ENCODE measurements around the gene CRADD.

The CRADD gene

DNA sequence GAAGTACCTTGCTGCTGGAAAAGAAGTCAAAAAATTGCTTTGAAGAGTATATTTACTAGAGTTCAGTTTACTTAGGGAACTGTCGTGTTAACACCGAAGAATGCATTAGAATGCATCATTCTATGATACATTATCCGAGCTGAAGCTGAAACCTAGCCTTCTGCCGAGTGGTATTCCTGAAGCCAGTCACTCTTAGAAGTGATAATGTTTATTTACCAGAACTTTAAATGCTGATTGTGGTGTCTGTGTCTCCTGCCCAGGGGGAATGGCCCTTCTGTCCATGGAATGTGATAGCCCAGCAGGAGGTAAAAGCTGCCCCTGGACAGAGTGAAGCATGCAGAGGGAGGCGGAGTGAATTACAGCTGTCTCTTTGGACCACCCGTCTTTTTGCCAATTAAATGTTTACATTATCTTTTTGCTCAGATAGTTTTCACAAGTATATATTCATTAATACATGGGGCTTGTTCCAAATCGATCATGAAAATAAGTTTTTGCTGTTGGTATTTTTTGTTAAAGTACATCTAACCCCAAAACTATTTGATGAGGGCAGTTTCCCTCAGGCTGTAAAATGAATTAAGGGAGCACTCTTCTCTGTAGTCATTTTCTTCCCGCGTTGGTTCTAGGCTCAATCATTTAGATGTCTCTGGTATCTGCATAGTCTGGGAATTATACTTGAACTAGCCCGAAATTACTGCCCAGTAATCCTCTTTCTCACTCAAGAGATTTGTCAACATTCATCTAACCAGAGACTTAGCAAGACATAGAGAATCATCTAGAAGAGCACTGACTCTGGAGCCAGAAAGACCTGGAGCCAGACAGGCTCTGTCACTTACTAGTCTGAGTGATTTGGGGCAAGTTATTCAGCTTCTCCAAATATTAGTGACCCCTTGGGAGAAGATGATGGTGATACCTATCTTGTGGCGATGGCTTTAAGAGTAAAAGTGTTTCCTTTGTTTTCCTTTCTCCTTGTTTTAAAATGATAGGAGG, 147.6 kb downstream of the CRADD start:
- no peak overlapping the region for H3K27ac ChIP-seq (ENCODE audit: low read depth, low read length)
- H3K4me3 ChIP-seq (ENCODE audit: low read length) = no peak overlapping the region
- H3K4me1 ChIP-seq (ENCODE audit: control insufficient read depth, insufficient read depth, low read length) = peaks cover 33% of the 10 kb centered on the region
- no peaks in the 10 kb centered on the region for H3K36me3 ChIP-seq (ENCODE audit: control insufficient read depth, insufficient read depth, low read length)
- no peak overlapping the region for H3K9ac ChIP-seq (ENCODE audit: low read length)
- H3K27me3 ChIP-seq (ENCODE audit: control insufficient read depth, insufficient read depth, low read length) = no peaks in the 10 kb centered on the region

DNA sequence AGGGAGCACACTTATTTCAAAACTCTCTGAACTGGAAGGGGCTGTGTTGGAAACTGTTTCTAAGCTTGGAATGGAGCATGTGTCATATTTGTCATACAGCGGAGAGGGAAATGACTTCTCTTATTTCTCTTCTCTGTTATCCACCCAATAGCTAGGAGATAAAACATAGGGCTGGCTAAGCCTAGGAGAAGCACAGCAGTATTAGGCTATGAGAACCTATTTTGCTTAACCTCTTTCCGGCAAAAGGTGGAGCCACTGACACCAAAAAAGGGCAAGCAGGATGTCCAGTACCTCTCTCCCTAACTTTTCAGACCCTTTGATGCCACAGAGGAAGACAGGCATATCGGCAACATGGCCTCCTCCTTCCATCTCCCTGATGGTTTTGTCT, 148.3 kb downstream of the CRADD start:
- H3K9ac ChIP-seq (ENCODE audit: low read length) = no peak overlapping the region
- peak overlapping the region; percentile 78 for H3K27ac ChIP-seq (ENCODE audit: low read depth, low read length)
- H3K4me3 ChIP-seq (ENCODE audit: low read length) = no peak overlapping the region
- H3K36me3 ChIP-seq (ENCODE audit: control insufficient read depth, insufficient read depth, low read length) = no peaks in the 10 kb centered on the region
- H3K27me3 ChIP-seq (ENCODE audit: control insufficient read depth, insufficient read depth, low read length) = no peaks in the 10 kb centered on the region
- peaks cover 31% of the 10 kb centered on the region for H3K4me1 ChIP-seq (ENCODE audit: control insufficient read depth, insufficient read depth, low read length)

DNA sequence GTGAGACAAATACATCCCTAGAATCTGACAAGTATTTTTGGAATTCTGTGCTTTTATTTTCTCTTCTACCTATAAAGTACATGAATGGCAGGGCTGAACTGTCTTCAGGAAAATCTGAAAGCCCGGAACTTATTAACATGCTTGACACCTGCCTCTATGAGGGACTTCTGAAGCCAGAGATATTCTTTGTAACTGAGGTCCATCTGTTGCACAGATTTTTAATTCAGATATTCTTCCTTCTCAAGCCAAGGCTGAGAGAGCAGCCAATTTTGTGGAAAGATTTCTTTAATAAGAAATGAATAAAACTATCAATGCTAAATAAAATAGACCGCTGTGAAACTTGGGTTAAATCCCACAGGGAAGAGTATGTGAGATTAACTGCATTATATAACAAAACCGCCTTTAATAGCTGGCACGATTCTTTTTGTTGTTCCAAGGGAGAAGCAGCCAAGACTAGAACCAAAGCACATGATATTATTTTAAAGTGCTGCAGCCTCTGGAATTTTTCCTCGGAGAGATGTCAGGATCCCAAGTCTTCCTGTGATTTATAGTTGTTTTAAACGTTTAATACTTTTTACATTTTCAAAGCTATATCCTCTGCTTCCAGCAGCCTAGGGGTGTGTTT, 148.9 kb downstream of the CRADD start:
- Histone ChIP-seq H3K27ac (ENCODE audit: low read depth, low read length) (peak overlapping the region; percentile 78), H3K4me1 (ENCODE audit: control insufficient read depth, insufficient read depth, low read length) (peaks cover 31% of the 10 kb centered on the region), H3K4me3 (ENCODE audit: low read length) (no peak overlapping the region), H3K9ac (ENCODE audit: low read length) (no peak overlapping the region), H3K36me3 (ENCODE audit: control insufficient read depth, insufficient read depth, low read length) (no peaks in the 10 kb centered on the region), H3K27me3 (ENCODE audit: control insufficient read depth, insufficient read depth, low read length) (no peaks in the 10 kb centered on the region)

DNA sequence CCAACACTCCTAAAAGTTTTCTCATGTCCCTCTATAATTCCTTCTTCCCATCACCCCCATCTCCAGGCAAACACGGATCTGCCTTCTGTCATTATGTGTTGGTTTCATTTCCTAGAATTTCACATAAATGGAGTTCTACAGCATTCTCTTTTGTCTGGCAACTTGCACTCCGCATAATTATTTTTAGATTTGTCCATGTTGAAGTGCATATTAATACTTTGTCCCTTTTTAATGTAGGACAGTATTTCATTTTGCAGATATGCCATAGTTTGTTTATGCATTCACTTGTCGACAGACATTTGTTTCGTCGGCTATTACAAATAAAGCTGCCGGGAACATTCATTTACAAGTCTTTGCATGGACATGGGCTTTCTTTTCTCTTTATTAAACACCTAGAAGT, 150.0 kb downstream of the CRADD start:
- no peaks in the 10 kb centered on the region for H3K27me3 ChIP-seq (ENCODE audit: control insufficient read depth, insufficient read depth, low read length)
- peak overlapping the region; percentile 78 for H3K27ac ChIP-seq (ENCODE audit: low read depth, low read length)
- H3K4me1 ChIP-seq (ENCODE audit: control insufficient read depth, insufficient read depth, low read length) = peaks cover 31% of the 10 kb centered on the region
- no peaks in the 10 kb centered on the region for H3K36me3 ChIP-seq (ENCODE audit: control insufficient read depth, insufficient read depth, low read length)
- no peak overlapping the region for H3K4me3 ChIP-seq (ENCODE audit: low read length)
- H3K9ac ChIP-seq (ENCODE audit: low read length) = no peak overlapping the region

DNA sequence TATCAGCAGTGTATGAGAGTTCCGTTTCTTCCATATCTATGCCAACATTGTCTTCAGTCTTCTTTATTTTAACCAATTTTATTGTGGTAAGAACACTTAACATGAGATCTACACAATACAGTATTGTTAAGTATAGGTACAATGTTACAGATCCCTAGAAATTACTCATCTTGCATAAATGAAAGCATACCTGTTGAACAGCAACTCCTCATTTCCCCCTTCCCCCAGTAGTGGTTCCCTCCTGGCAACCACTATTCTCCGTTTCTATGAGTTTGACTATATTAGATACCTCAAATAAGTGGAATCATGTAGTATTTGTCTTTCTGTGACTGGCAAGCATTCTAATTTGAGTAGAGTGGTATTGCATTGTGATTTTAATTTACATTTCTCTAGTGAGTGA, 150.5 kb downstream of the CRADD start:
- Histone ChIP-seq H3K27ac (ENCODE audit: low read depth, low read length) (no peak overlapping the region), H3K9ac (ENCODE audit: low read length) (no peak overlapping the region), H3K27me3 (ENCODE audit: control insufficient read depth, insufficient read depth, low read length) (no peaks in the 10 kb centered on the region), H3K4me3 (ENCODE audit: low read length) (no peak overlapping the region), H3K36me3 (ENCODE audit: control insufficient read depth, insufficient read depth, low read length) (no peaks in the 10 kb centered on the region), H3K4me1 (ENCODE audit: control insufficient read depth, insufficient read depth, low read length) (peaks cover 31% of the 10 kb centered on the region)

DNA sequence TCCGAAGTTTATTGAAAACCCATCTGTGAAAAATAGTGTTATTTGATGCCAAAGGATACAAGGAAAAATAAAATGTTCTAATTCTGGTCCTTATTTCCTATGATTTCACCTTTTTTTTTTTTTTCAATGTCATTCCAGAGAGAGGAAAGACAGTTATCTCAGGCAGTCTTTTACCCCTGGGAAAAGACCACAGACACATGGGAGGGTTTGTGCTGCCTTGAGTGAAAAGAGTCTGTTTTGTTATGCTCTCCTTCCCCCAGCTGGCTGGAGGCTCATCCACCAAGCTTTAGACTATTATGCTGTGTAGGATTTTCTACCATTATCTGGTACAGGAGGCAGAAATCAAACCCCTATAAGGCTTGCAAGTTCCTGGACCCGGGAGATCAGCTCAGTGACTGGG, 151.8 kb downstream of the CRADD start:
- Histone ChIP-seq H3K27me3 (ENCODE audit: control insufficient read depth, insufficient read depth, low read length) (no peaks in the 10 kb centered on the region), H3K27ac (ENCODE audit: low read depth, low read length) (no peak overlapping the region), H3K36me3 (ENCODE audit: control insufficient read depth, insufficient read depth, low read length) (no peaks in the 10 kb centered on the region)

DNA sequence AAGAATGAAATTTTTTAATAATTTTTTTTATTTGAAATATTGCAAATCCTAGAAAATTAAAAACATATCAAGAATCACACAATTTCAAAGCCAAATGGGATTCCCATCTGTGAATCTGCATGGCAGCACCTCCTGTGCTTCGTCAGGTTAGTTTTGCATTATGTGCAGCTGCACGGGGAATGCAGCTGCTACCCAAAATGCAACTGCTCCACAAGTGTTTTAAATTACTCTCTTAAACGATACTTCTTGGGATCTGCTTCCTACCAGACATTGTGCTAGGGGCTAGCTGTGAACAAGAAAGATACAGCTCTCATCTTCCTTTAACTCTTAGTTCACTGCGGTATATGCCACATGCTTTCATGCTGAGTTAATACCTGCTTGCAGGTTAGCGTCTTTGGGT, 154.2 kb downstream of the CRADD start:
- Histone ChIP-seq H3K4me1 (ENCODE audit: control insufficient read depth, insufficient read depth, low read length) (peaks cover 9% of the 10 kb centered on the region), H3K27me3 (ENCODE audit: control insufficient read depth, insufficient read depth, low read length) (no peaks in the 10 kb centered on the region), H3K27ac (ENCODE audit: low read depth, low read length) (no peak overlapping the region), H3K36me3 (ENCODE audit: control insufficient read depth, insufficient read depth, low read length) (no peaks in the 10 kb centered on the region), H3K9ac (ENCODE audit: low read length) (no peak overlapping the region), H3K4me3 (ENCODE audit: low read length) (no peak overlapping the region)

More for the DNA sequence above, 151.8 kb downstream of the CRADD start:
- Histone ChIP-seq H3K4me1 (ENCODE audit: control insufficient read depth, insufficient read depth, low read length) (peaks cover 25% of the 10 kb centered on the region), H3K9ac (ENCODE audit: low read length) (no peak overlapping the region), H3K4me3 (ENCODE audit: low read length) (no peak overlapping the region)

DNA sequence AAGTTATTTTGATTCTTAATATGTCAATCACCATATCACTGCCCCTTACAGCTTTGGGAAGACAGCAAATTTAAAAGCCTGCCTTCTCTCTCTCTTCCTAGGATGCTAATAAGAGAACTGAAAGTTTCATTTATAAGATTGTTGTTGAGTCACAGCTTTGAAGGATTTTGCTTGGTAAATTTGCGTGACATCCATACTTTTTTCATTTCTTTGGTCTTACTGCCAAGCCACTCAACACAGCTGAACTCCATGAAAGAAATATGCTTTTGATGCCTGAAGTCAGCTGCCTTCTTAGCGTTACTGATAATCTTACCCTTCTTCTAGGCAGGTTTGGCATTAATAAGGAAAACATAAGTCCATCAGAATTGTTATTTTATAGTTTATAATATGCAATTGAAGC, 155.0 kb downstream of the CRADD start:
- no peak overlapping the region for H3K27ac ChIP-seq (ENCODE audit: low read depth, low read length)
- H3K4me1 ChIP-seq (ENCODE audit: control insufficient read depth, insufficient read depth, low read length) = peaks cover under 1% of the 10 kb centered on the region
- H3K36me3 ChIP-seq (ENCODE audit: control insufficient read depth, insufficient read depth, low read length) = no peaks in the 10 kb centered on the region

DNA sequence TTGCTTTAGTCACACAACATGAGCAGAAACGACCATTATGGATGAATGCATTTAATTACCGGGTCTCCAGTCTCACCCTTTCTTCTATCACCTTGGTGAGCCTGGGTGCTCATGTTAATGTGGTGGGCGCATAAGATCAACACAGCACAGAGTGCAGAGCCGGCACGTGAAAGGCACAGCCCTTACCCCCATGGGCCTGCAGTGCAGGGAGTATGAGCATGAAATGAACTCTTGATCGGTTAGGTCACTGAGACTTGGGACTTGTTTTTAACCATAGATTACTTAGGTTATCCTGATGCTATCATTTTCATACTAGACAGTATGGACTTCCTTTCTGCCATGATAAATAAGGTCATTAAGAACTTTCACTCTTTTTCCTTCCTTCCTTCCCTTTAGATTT, 156.8 kb downstream of the CRADD start:
- no peaks in the 10 kb centered on the region for H3K27me3 ChIP-seq (ENCODE audit: control insufficient read depth, insufficient read depth, low read length)
- H3K4me1 ChIP-seq (ENCODE audit: control insufficient read depth, insufficient read depth, low read length) = no peaks in the 10 kb centered on the region
- H3K9ac ChIP-seq (ENCODE audit: low read length) = no peak overlapping the region

More for the DNA sequence above, 155.0 kb downstream of the CRADD start:
- Histone ChIP-seq H3K27me3 (ENCODE audit: control insufficient read depth, insufficient read depth, low read length) (no peaks in the 10 kb centered on the region), H3K4me3 (ENCODE audit: low read length) (no peak overlapping the region), H3K9ac (ENCODE audit: low read length) (no peak overlapping the region)

DNA sequence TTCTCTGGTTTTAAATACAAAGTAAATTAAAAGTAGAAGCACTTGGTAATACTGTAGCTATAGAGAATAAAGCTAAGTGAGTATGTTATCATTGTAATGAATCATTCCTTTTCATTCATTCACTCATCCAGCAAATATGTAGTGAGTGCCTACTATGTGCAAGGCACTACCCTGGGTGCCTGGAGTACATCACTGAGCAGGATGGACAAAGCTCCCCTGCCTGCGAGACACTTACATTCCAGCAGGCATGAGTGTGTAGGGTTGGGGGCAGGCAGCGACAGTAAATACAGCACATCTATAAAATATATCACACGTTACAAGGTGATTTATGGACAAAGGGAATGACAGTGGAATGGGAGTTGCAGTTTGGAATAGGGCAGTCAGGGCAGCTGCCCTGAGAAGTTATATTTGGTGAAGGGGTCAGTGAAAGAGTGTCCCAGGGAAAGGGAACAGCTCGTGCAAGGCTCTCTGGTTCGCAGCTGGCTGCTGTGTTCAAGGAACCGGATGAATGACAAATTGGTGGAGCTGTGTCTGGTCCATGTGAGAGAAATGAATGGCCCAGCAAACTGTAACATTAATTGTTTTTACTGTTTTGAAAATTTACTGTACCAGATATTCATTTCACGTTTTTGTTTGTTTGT, 159.6 kb downstream of the CRADD start:
- H3K4me3 ChIP-seq (ENCODE audit: low read length) = no peak overlapping the region
- no peaks in the 10 kb centered on the region for H3K27me3 ChIP-seq (ENCODE audit: control insufficient read depth, insufficient read depth, low read length)
- no peak overlapping the region for H3K27ac ChIP-seq (ENCODE audit: low read depth, low read length)
- no peaks in the 10 kb centered on the region for H3K36me3 ChIP-seq (ENCODE audit: control insufficient read depth, insufficient read depth, low read length)
- H3K4me1 ChIP-seq (ENCODE audit: control insufficient read depth, insufficient read depth, low read length) = no peaks in the 10 kb centered on the region
- no peak overlapping the region for H3K9ac ChIP-seq (ENCODE audit: low read length)

More for the DNA sequence above, 156.8 kb downstream of the CRADD start:
- no peaks in the 10 kb centered on the region for H3K36me3 ChIP-seq (ENCODE audit: control insufficient read depth, insufficient read depth, low read length)
- no peak overlapping the region for H3K4me3 ChIP-seq (ENCODE audit: low read length)
- H3K27ac ChIP-seq (ENCODE audit: low read depth, low read length) = no peak overlapping the region

DNA sequence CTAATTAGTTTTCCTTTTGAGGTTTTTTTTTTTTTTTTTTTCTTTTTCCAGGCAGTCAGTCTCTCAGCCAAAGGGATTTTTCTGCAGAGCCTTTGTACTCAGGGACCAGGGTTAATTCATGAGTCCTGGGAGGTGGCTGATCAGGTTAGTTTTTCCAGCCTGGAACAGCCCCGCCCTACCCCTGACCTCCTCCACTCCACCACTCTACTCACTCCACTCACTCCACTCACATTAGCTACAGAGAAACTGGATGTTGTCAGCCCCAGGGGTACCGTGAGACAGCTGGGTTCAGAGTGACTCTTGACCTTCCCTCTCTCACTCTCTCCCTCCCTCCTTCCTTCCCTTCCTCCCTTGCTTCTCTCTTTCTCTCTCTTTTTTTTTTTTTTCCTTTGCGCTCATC, 161.0 kb downstream of the CRADD start:
- Histone ChIP-seq H3K27ac (ENCODE audit: low read depth, low read length) (no peak overlapping the region), H3K4me1 (ENCODE audit: control insufficient read depth, insufficient read depth, low read length) (no peaks in the 10 kb centered on the region), H3K27me3 (ENCODE audit: control insufficient read depth, insufficient read depth, low read length) (no peaks in the 10 kb centered on the region), H3K36me3 (ENCODE audit: control insufficient read depth, insufficient read depth, low read length) (no peaks in the 10 kb centered on the region), H3K9ac (ENCODE audit: low read length) (no peak overlapping the region), H3K4me3 (ENCODE audit: low read length) (no peak overlapping the region)

DNA sequence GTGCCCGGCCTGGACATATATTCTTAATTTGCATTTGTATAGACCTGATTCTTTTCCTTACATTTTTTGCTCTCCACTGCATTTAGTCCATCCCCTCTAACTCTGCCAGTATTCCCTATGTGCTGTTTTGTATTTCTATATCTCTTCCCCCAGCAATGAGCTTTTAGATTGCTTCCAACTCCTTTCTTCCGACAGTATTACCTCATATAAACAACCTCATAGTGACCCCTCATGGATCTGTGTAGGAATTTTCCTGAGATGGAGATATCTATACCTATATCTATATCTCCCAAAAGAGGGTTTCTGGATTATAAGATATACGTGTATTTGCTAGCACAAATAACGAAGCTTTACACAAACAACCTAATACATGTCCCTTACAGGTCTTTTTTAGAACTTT, 161.9 kb downstream of the CRADD start:
- Histone ChIP-seq H3K4me3 (ENCODE audit: low read length) (no peak overlapping the region), H3K27ac (ENCODE audit: low read depth, low read length) (no peak overlapping the region), H3K9ac (ENCODE audit: low read length) (no peak overlapping the region), H3K4me1 (ENCODE audit: control insufficient read depth, insufficient read depth, low read length) (no peaks in the 10 kb centered on the region), H3K27me3 (ENCODE audit: control insufficient read depth, insufficient read depth, low read length) (no peaks in the 10 kb centered on the region), H3K36me3 (ENCODE audit: control insufficient read depth, insufficient read depth, low read length) (no peaks in the 10 kb centered on the region)
